Epidermal melanocyte (primary cell): Measurements from ENCODE around the gene CNPY3.
"Not testable (repeated sequence)": the region's sequence is repeated elsewhere in the genome, so short reads cannot be mapped to it uniquely, and the experiment has no call there.

ENCODE experiments used
- DNase-seq: peaks from one replicate; pipeline ENCODE4 v3.0.0; 2011; ENCODE audit warnings: low spot score; ENCODE audit not compliant: insufficient read length

CNPY3 gene

DNA sequence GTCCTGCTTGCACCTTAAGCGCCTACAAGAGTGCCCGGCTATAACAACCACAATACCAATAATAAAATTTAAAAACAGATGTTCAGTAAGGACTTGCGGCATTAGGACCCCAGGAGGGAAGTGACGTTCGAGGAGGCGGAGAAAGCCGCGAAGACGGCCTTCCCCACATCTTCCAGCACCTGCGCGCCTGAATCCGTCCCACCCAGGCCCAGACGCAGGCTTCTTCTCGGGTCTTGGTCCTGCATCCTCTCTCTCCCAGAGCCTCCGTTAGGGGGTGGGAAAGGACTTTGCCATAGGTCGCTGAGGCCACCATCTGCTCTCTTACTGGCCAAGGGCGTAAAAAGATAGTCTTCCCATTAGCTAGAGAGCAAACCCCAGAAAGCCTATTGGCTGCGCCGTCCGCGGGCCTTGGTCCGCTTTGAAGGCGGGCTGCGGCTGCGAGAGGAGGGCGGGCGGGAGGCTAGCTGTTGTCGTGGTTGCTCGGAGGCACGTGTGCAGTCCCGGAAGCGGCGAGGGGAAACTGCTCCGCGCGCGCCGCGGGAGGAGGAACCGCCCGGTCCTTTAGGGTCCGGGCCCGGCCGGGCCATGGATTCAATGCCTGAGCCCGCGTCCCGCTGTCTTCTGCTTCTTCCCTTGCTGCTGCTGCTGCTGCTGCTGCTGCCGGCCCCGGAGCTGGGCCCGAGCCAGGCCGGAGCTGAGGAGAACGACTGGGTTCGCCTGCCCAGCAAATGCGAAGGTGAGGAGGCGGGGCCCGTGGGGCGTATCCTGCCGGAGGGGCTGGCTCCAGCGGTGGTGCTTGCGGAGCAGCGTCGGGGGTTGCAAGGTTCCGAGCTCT lies at the start of gene CNPY3:
CNPY3 (plus strand) TSS at position 495 of the 835 bp plus-strand sequence; CDS start at position 586, 91 bp downstream.
- peak; percentile 96 for DNase-seq

DNA sequence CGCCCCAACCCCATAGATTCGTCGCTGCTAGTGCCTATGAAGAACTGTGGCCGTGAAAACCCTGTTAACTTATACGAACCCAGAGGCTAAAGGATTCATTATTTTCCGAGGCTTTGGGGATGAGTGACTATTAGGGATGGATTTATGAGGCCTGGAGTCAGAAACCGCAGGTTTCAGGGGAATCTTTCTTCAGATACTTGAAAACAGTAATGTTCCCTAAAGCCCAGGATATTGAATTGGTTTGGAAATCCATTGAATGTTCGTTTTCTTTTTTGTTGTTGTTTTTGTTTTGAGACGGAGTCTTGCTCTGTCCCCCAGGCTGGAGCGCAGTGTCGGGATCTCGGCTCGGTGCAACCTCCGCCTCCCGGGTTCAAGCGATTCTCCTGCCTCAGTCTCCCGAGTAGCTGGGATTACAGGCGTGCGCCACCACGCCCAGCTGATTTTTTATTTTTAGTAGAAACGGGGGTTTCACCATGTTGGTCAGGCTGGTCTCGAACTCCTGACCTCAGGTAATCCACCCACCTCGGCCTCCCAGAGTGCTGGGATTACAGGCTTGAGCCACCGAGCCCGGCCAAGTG lies 49.0 kb upstream of the CNPY3 start:
- not testable (repeated sequence) for DNase-seq

DNA sequence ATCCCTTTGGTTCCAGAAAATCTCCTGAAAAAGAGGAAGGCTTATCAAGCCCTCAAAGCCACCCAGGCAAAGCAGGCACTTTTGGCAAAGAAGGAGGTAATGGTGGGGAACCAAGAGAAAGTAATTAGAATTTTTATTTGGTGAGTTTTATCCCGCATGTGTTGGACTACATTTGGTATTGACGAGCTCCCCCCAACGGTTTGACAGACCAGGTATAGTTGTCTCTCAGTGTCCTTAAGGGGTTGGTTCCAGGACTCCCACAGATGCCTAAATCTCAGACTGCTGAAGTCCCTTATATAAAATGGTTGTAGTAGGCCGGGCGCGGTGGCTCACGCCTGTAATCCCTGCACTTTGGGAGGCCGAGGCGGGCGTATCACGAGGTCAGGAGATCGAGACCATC lies 48.4 kb upstream of the CNPY3 start:
- DNase-seq = not testable (repeated sequence)

DNA sequence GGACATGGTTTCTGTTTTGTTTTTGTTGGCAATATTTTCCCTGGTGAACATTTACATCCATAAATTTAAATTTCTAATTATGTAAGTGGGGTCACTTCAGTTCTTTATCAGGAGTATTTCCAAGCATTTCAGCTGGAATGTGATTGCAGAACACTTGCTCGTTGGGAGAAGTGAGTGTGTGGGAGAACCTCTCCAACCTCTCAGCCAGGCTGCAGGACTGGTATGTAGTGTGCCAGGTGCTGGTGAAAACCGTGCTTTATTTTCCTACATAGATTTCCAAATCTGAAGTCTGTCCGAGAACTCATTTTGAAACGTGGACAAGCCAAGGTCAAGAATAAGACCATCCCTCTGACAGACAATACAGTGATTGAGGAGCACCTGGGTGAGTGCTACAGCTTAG lies 43.6 kb upstream of the CNPY3 start:
- no peak for DNase-seq

DNA sequence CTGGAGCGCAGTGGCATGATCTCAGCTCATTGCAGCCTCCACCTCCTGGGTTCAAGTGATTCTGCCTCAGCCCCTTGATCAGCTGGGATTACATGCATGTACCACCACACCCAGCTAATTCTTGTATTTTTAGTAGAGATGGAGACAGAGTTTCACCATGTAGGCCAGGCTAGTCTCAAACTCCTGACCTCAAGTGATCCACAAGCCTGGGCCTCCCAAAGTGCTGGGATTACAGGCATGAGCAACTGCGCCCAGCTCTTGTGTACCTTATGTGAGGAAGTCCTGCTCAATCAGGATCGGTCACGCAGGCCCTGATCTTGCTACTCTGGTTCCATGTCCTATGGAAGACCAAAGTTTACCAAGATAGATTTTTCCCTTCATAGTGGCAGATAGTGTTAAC lies 41.1 kb upstream of the CNPY3 start:
- DNase-seq = not testable (repeated sequence)

DNA sequence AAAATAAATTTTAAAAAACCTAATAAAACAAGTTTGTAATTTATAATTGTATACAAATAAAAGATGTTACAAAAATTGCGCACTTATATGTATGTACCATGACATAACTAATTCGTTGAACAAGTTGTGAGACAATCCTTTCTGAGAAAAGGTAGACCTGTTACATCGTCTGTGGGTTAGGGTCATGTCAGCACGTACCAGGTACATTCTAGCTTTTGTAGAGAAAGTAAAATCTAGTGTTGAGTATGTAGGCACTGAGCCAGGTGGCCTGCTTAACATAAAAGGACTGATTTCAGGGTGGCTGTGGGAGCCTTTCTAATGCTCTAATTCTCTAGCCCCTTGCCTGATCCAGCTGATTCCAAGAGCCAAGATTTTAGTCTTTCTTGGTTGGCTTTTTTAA lies 39.5 kb upstream of the CNPY3 start:
- no peak for DNase-seq

GRCh38 chr6:42890311-42891198 lies 38.7 kb upstream of the CNPY3 start:
- peak; percentile 87 for DNase-seq

GRCh38 chr6:42891199-42891722 lies 38.0 kb upstream of the CNPY3 start:
- no peak for DNase-seq

DNA sequence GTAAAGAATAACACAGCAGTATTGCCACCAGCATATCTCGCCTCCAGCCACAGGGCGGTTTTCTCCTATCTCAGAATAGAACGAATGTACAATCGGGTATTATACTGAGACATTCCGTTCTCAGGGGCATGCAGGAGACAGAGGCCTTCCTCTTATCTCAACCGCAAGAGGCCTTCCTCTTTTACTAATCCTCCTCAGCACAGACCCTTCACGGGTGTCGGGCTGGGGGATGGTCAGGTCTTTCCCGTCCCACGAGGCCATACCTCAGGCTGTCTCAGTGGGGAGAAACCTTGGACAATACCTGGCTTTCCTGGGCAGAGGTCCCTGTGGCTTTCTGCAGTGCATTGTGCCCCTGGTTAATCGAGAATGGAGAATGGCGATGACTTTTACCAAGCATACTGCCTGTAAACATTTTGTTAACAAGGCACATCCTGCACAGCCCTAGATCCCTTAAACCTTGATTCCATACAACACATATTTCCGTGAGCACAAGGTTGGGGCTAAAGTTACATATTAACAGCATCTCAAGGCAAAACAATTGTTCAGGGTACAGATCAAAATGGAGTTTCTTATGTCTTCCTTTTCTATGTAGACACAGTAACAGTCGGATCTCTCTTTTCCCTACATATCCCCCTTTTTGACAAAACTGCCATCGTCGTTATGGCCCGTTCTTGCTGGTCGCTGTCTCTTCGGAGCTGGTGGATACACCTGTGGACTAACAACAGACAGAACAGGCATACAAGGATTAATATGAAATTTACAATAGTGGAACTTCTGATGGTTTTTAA lies 35.0 kb upstream of the CNPY3 start:
- not testable (repeated sequence) for DNase-seq

GRCh38 chr6:42896178-42896719 lies 33.0 kb upstream of the CNPY3 start:
- no peak for DNase-seq

- DNase-seq = no peak
Measured at GRCh38 chr6:42898891-42899361, 30.4 kb upstream of the CNPY3 start.

GRCh38 chr6:42899871-42900270 lies 29.4 kb upstream of the CNPY3 start:
- DNase-seq = no peak

DNA sequence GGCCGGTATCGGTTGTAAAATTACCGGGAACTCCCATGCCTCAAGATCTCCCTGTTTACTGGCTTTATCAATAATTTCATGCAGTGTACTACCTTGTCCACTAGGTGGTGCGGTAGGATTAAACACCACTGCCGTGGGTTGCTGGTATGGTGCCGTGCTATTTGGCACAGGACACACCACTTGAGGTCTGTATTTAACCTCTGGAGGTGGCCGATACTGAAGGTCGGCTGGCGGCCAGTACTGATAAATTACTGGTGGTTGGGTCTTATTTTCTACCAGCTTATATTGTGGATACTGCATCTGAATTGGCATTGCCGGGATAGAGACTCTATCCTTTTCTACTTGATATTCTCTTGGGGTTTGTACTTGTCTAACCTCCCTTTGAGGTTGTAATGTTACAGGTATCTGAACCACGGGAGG lies 27.7 kb upstream of the CNPY3 start:
- peak; percentile 43 for DNase-seq

DNA sequence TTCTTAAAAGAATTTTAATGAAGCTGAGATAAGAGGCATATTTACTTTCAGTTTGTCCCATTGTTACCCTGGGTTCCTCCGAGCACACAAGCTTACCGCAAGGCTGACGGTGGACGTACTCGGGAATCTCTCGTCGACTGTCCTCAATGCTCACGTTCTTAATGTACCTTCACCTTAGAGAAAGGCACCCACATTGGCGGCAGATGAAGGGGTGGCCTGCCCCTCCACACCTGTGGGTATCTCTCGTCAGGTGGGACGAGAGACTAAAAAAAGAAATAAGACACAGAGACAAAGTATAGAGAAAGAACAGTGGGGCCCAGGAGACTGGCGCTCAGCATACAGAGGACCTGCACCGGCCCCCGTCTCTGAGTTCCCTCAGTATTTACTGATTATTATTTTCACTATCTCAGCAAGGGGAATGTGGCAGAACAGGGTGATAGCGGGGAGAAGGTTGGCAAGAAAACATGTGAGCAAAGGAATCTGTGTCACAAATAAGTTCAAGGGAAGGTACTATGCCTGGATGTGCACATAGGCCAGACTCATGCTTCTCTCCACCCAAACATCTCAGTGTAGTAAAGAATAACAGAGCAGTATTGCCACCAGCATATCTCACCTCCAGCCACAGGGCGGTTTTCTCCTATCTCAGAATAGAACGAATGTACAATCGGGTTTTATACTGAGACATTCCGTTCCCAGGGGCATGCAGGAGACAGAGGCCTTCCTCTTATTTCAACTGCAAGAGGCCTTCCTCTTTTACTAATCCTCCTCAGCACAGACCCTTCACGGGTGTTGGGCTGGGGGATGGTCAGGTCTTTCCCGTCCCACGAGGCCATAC lies 26.6 kb upstream of the CNPY3 start:
- not testable (repeated sequence) for DNase-seq

DNA sequence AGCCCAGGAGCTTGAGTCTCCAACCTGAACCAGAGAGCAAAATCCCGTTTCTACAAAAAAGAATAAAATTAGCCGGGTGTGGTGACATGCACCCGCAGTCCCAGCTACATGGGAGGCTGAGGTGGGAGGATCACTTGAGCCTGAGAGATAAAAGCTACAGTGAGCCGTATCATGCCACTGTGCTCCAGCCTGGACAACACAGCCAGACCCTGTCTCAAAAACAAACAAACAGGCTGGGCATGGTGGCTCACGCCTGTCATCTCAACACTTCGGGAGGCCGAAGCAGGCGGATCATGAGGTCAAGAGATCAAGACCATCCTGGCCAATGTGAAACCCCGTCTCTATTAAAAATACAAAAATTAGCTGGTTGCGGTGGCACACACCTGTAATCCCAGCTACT lies 24.8 kb upstream of the CNPY3 start:
- no peak for DNase-seq

GRCh38 chr6:42907336-42907735 lies 21.9 kb upstream of the CNPY3 start:
- DNase-seq = no peak

DNA sequence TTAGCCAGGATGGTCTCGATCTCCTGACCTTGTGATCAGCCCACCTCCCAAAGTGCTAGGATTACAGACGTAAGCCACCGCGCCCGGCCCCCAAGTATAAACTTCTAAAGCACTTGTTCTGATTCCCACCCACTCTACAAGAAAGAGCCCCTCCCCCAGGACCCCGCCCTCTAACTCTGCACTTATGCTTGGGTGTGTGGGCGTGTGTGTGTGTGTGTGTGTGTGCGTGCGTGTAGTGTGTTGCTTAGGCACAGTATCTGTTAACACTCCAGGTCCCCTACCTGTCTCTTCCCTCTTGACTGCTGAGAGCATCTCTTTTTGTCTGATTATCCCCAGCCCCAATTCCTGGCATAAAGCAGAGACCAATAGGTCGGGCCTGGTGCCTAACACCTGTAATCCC lies 19.4 kb upstream of the CNPY3 start:
- DNase-seq = no peak

GRCh38 chr6:42911171-42912021 lies 17.9 kb upstream of the CNPY3 start:
- no peak for DNase-seq

- no peak for DNase-seq
Measured at GRCh38 chr6:42914546-42914945, 14.7 kb upstream of the CNPY3 start.
